Activated T-cell treated with anti-CD3 and anti-CD28 coated beads, Interleukin-2, amount 50 U/mL, for 48 hours (primary cell): ENCODE measurements around the gene PLAU.

Experiments used
- DNase-seq, 2 experiments: peaks; one replicate each; pipeline ENCODE4 v3.0.0-alpha.2; 2020

PLAU gene

GRCh38 chr10:73910764-73911552, at the start of gene PLAU:
Gene PLAU (plus strand): TSS chr10:73911132. CDS start chr10:73911556, 424 bp downstream.
- DNase-seq = peak; percentile 56 to 63

- no peak for DNase-seq
Measured at GRCh38 chr10:73862011-73862410, 48.9 kb upstream of the PLAU start.

- no peak for DNase-seq
Measured at GRCh38 chr10:73863039-73863817, 47.7 kb upstream of the PLAU start.

- DNase-seq = no peak
Measured at GRCh38 chr10:73864229-73864628, 46.7 kb upstream of the PLAU start.

- no peak for DNase-seq
Measured at GRCh38 chr10:73865107-73865458, 45.8 kb upstream of the PLAU start.

- peak; percentile 60 to 65 for DNase-seq
Measured at GRCh38 chr10:73865459-73866442, 45.2 kb upstream of the PLAU start.

GRCh38 chr10:73866621-73867020, 44.3 kb upstream of the PLAU start:
- no peak for DNase-seq

- no peak for DNase-seq
Measured at GRCh38 chr10:73867126-73867807, 43.7 kb upstream of the PLAU start.

GRCh38 chr10:73867871-73868631, 42.9 kb upstream of the PLAU start:
- DNase-seq = no peak

- DNase-seq = no peak
Measured at GRCh38 chr10:73868655-73869195, 42.2 kb upstream of the PLAU start.

GRCh38 chr10:73871295-73872189, 39.4 kb upstream of the PLAU start:
- DNase-seq = no peak

GRCh38 chr10:73872190-73872710, 38.7 kb upstream of the PLAU start:
- no peak for DNase-seq

GRCh38 chr10:73873142-73873837, 37.6 kb upstream of the PLAU start:
- DNase-seq = no peak

GRCh38 chr10:73873838-73874215, 37.1 kb upstream of the PLAU start:
- no peak for DNase-seq

GRCh38 chr10:73874267-73875138, 36.4 kb upstream of the PLAU start, which contains the start of gene CAMK2G:
Gene CAMK2G (minus strand): TSS chr10:73874555. CDS start chr10:73874461, 94 bp downstream.
- peak; percentile 79 to 86 for DNase-seq

GRCh38 chr10:73875139-73875475, 35.8 kb upstream of the PLAU start:
- DNase-seq = no peak

- no peak for DNase-seq
Measured at GRCh38 chr10:73876157-73876556, 34.8 kb upstream of the PLAU start.

GRCh38 chr10:73876566-73876965, 34.4 kb upstream of the PLAU start:
- no peak for DNase-seq
